Measurements from ENCODE around the gene ZNF485.
"Not testable (repeated sequence)": the region's sequence is repeated elsewhere in the genome, so short reads cannot be mapped to it uniquely, and the experiment has no call there.

The ZNF485 gene

DNA sequence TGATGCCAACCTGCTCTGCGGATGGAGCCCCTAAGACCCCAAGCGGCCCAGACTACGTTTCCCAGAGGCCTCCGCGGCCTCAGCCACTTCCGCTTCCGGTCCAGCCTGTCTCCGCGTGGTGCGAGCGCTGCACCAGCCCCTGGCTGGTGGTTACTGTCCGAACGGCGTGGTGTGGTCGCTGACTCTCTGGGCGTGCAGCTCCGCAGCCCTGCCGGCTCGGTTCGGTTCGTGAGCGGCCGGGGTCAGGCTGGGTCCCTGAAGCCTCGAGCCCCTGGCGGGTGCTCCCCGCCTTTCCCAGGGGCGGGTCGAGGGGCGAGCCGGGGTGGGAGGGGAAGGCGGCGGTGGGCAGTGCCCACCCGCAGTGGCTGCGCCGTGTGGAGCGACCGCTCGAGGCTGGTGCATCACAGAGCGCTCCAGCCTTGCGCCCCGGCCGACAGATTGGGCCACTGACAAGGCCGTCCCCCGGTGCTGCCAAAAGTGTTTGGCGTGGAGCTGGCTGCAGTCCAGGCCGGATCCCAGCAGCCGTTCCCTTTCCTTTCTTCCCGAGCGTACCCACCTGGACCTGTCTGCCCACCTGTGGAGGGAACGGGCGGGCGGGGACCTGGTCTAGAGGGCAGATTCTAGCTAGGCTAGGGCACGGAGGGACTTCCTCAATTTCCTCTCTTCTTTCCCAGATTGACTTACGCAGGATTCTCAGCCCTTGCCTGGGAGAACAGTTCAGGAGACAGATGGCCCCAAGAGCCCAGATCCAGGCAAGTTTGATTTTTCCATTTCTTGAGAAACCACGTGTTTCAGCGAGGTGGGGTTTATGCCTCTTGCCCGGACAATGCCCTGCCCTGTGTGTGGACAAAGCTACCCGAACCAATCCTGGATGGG lies at the start of gene ZNF485:
Gene ZNF485 (plus strand): TSS at position 116 of the 876 bp plus-strand sequence. CDS start 613 bp downstream, at position 729.
- peak in 53 of 56 donors; percentile 11 to 81 (median 64) for DNase-seq

DNA sequence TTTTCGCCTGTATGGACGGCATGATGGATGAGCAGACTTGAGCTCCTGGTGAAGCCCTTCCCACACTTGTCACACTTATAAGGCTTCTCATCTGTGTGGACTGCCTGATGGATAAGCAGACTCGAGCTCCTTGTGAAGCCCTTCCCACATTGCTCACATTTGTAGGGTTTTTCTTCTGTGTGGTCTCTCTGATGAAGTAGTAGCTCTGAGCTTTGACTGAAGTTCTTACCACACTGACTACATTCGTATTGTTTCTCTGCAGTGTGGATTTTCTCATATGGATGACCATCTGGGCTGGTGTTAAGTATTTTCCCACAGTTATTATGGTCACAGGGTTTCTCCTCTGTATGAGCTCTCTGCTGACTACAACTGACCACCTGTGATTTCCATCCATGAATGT lies 49.0 kb upstream of the ZNF485 start:
- DNase-seq: no peak

DNA sequence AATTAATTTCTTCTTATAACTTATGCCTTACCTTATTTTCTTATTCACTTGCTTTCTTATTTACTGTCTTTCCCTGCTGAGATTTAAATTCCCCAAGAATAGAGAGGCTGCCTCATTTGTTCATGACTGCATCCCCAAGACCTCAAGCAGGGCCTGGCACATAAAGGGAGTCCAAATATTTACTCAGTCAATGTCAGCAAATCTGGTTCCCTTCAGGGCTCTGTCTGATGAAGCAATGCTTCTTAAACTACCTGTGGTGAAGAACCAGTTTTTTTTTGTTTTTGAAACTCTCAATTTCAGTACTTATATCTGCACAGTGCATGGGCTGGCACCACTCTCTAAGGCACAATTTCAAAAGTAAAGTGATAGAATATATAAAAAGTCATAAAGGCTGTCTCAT lies 36.6 kb upstream of the ZNF485 start:
- DNase-seq: no peak

- no peak for DNase-seq
Observed at GRCh38 chr10:43570971-43571370, 35.3 kb upstream of the ZNF485 start.

DNA sequence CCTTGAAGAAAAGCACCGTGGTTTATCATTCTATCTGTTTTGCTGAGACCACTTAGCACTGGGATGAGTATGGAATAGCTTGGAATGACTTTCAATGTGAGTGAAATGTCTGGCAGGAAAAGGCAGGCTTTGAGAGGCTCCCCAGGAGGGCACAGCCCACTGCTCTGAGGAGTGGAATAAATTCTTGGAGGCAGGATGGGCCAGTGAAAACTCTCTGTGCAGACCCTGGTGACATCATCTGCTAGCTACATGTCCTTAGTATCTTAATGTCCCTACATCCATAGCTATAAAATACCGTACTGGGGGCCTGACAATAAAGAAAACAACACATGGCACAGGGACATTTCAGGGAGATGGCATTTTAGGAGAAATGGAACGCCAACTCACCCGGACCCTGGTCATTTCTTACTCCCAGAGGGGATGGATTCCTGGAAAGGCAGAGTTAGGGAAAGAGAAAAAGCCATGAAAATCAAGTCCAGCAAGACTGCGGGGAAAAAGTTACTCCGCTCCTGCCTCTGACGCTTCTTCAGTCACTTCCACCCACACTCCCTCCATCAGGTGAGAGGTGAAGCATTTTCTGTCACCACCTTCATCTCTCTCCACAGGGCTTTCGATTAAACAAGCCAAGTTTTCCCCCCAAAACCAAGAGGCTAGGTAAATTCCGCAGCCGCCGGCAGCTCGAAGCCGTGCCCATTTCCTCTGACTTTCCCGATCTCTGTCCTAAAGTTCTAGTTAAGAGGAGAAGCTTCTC lies 32.8 kb upstream of the ZNF485 start:
- DNase-seq: no peak

GRCh38 chr10:43574001-43574892 lies 32.0 kb upstream of the ZNF485 start, which contains the start of gene ZNF239:
Gene ZNF239, minus strand, starts transcription at chr10:43574616. Its CDS starts 16,537 bp downstream, at chr10:43558079.
- DNase-seq: peak; percentile 13 to 93 (median 78)

- peak in 10 of 56 donors; percentile 0 to 19 (median 4) for DNase-seq
Observed at GRCh38 chr10:43574906-43575305, 31.3 kb upstream of the ZNF485 start.

- no peak for DNase-seq
Observed at GRCh38 chr10:43576062-43576461, 30.2 kb upstream of the ZNF485 start.

DNA sequence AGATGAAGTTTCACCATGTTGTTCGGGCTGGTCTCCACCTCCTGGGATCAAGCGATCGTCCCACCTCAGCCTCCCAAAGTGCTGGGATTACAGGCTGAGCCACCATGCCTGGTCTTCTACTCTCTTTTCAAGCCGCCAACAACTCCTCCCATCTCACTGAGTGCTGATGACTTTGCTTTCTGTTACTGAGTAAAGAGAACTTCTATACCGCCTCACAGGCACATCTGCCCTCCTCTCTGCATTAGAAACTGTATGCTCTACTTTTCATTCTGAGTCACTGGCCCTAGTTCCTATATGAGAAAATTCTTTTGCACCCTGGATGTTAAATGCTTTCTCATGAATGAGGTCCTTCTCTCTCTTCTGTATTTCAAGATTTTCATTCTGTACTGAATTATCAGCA lies 29.7 kb upstream of the ZNF485 start:
- DNase-seq: no peak

GRCh38 chr10:43584051-43584450 lies 22.2 kb upstream of the ZNF485 start:
- no peak for DNase-seq

DNA sequence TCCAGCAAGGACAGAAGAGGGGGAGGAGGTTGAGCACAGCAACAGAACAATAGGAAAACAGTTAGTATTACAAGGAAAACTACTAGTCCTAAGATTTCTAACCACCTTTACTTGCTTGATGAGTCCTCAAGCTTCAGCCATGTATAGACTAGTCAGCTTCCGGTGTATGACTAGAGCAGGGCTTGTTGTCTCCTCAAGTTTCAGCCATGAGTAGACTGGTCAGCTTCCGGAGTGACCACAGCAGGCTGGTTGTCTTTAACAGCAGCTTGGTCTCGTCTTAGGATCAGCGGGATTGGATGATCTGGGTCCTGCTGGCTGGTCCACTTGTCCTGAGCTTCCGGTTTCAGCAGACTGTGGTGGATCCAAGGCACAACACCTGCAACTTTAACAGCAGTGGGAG lies 21.2 kb upstream of the ZNF485 start:
- no peak for DNase-seq

GRCh38 chr10:43585981-43586729 lies 20.1 kb upstream of the ZNF485 start:
- no peak for DNase-seq

GRCh38 chr10:43586730-43587115 lies 19.5 kb upstream of the ZNF485 start:
- not testable (repeated sequence) for DNase-seq

GRCh38 chr10:43591303-43591904 lies 14.8 kb upstream of the ZNF485 start:
- DNase-seq: no peak

DNA sequence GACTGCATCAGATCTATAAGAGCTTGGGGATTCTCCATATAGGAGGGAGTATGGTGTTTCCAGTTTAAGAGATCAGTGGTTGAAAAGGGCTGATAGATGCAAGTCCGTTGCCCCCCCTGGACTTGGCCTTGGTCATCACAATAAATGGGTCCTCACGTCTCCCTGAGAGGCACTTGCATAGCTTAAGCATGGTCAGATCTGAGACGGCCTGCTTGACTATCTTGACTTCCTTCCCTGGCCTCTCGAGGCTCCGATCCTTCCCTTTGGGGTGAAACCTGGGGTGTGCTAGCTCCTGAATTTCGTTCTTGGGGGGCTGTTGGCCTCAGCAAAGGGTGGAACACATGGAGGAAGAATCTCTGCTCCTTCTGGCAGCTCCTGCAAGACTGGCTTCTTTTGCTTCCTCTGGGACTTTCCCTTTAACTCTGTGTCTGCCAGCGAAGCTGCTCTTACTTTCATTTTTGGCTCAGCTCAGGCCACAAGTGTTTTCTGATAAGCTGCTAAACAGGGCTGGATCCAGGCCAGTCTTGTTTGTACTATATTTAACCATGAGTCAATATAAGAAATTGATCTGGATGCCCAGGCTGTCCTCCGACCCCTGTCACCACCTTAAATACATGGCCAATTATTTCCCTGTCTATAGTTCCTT lies 11.2 kb upstream of the ZNF485 start:
- peak in 1 of 56 donors; percentile 5 for DNase-seq

DNA sequence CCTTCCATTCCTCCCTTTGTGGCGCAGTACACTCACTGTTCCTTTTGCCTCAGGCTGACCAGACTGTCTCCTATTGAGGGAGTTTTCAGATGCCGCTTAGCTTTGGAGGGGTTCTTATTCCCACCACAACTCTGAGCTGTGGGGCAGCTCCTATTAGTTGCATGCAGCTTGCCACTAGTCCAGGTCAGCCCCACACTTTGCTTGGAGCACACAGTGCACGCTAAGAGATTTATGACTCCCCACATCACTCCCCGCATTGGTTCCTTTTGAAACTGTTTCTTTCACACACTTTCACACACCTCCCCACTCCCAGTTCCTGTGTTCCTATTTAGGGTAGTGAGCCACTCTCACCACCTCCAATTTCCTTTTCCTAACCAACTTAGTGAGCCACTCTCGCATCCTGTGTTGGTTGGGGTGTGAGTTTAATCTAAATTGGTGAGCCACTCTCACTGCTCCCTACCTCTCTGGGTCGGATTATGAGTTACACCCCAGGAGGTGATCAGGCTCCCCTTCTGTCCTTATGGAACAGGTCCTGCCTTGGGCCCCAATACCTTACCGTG lies 10.4 kb upstream of the ZNF485 start:
- DNase-seq: no peak

DNA sequence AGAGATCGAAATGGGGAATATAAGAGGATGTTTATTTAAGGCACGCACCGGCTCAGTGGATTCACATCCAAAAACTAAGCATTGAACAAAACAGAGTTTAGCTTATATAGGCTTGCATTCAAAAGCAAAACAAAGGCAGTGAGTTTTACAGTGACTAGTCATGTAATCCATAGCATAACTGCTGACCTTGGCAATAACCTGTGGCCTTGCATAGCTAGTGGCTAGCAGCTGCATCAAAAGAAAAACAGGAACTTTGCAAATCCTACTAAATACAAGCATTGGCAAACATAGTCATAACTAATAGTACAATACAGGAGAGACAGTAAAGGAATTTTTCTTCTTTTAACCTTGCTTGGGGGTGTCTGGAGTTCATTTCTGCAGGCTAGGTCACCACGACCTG lies 9.7 kb upstream of the ZNF485 start:
- DNase-seq: no peak

DNA sequence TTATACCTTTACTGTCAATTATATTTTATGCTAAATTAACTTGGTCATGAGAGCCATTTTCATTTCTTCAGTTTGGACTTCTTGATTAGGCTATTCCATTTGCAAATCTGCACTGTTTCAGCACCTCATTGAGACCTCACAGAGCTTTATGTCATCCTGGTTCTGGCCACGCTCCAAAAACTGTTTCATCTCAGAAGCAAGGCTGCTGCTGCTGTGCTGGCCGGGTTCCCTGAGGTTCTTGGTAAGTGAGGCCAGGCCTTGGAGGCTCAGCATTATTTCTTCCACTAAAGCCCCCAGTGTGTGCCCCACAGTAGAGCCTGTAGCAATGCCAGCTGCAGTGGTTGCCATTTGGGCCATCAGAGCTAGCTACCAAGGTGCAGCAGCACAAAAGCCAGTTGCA lies 7.8 kb upstream of the ZNF485 start:
- no peak for DNase-seq

DNA sequence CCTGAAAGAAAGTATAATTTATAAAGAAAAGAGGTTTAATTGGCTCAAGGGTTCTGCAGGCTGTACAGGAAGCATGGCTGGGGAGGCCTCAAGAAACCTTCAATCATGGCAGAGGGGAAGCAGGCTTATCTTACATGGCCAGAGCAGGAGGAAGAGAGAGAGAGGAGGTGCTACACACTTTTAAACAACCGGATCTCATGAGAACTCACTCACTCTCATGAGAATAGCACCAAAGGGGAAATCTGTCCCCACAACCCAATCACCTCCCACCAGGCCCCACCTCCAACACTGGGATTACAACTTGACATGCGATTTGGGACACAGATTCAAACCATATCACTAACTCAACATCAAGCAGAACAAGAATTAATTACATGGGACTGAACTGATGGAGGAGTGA lies 6.9 kb upstream of the ZNF485 start:
- no peak for DNase-seq
